Measurements from ENCODE around the gene RAD52.

DNA sequence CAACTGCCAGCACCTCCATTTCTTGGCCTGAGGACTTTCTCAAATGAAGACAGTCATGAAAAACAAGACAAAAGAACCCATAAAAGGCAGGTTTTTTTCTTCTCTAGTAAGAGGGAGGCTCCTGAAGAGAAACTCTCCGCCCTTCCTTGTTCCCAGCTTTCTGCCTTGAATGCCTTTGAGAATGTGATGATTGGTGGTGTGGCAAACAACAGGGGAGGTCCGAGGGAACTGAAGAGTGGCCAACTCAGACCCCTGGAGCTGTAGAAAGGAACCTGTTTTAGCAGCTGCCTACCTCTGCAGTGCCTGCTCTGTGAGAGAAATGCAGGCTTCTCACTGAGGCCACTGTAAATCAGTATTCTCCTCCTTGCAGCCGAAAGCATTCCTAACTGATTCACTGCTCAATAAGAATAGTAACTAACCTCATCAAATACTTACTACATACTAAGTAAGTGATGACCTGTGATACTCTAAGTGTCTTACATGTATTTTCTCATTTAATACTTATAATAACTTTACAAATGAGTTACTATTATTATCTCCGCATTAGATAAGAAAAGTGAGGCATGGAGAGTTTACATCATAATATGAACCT is 24.9 kb upstream of the RAD52 start:
- no peak for TF ChIP-seq POLR2A (IDR thresholded peaks at IDR 0.05; ENCODE audit: low read length)
- TF ChIP-seq GATA1 (IDR thresholded peaks at IDR 0.05; ENCODE audit: low read depth, low read length): no peak
